ENCODE results near the gene RAPSN. TPM values are rescaled to one million over a fixed set of nuclear protein-coding genes. Genes with fewer than 3 reads are reported as not detected.

Gene RAPSN
- total and polyA plus RNA-seq, 2 of the 8 experiments (the other 6 are each of a cell fraction or from before 2014, with no cell fraction given): 0.06 to 0.34 TPM

- TF ChIP-seq CHD7 (IDR thresholded peaks at IDR 0.05; ENCODE audit: insufficient replicate concordance, low read length) (no peak), SIRT6 (IDR thresholded peaks at IDR 0.05; ENCODE audit: low read length) (no peak), EZH2 (IDR thresholded peaks at IDR 0.05; ENCODE audit: low read depth, low read length, severe bottlenecking) (no peak), CREB1 (IDR thresholded peaks at IDR 0.05) (no peak), MAX (IDR thresholded peaks at IDR 0.05) (no peak), RXRA (IDR thresholded peaks at IDR 0.05; ENCODE audit: insufficient read depth, low read depth, low read length) (no peak), CBX8 (IDR thresholded peaks at IDR 0.05; ENCODE audit: borderline replicate concordance, low read depth, low read length) (no peak), RBBP5 (IDR thresholded peaks at IDR 0.05; ENCODE audit: borderline replicate concordance, low read depth, low read length) (no peak), TAF7 (optimal IDR thresholded peaks at IDR 0.05; ENCODE audit: borderline replicate concordance, low read depth, low read length) (no peak), PHF8 (conservative IDR thresholded peaks at IDR 0.05; ENCODE audit: low read depth, low read length) (no peak), EGR1 (IDR thresholded peaks at IDR 0.05; ENCODE audit: borderline replicate concordance, low read depth, low read length) (no peak), BACH1 (IDR thresholded peaks at IDR 0.05; ENCODE audit: low read length) (no peak)
These were observed 17.3 kb upstream of the RAPSN start (continued) for GRCh38 chr11:47466201-47466600.
